DOHH2 (cell line): Measurements from ENCODE around the gene ENTPD2.

Experiments used
- H3F3A ChIP-seq: fragments of 200-600 bp; sonication (generic), shearing (Covaris generic); 2 replicates; pipeline ENCODE4 v1.6.0; 2016; ENCODE audit warnings: antibody characterized with exemption, mild to moderate bottlenecking; ENCODE audit not compliant: control insufficient read depth, insufficient read depth
- H3K27ac ChIP-seq: fragments of 200-600 bp; sonication (generic); 2 replicates; pipeline ENCODE4 v1.5.1; 2014; ENCODE audit warnings: low read depth, mild to moderate bottlenecking, low read length, moderate library complexity
- H3K27me3 ChIP-seq: fragments of 200-600 bp; sonication (generic); 2 replicates; pipeline ENCODE4 v1.6.1; 2014; ENCODE audit warnings: mild to moderate bottlenecking, low read length, mixed read lengths; ENCODE audit not compliant: control insufficient read depth
- H3K36me3 ChIP-seq: fragments of 200-600 bp; sonication (generic); 2 replicates; pipeline ENCODE4 v1.6.1; 2014; ENCODE audit warnings: mild to moderate bottlenecking, low read length, moderate library complexity, mixed read lengths; ENCODE audit not compliant: control insufficient read depth
- H3K4me1 ChIP-seq: fragments of 200-600 bp; sonication (generic); 2 replicates; pipeline ENCODE4 v1.6.1; 2014; ENCODE audit warnings: mild to moderate bottlenecking, low read length, mixed read lengths; ENCODE audit not compliant: control insufficient read depth
- H3K4me2 ChIP-seq: fragments of 200-600 bp; sonication (generic); 2 replicates; pipeline ENCODE4 v1.6.0; 2014; ENCODE audit warnings: mild to moderate bottlenecking, low read length, moderate library complexity
- H3K4me3 ChIP-seq: fragments of 200-600 bp; sonication (generic); 2 replicates; pipeline ENCODE4 v1.5.1; 2014; ENCODE audit warnings: mild to moderate bottlenecking, low read length, mixed read lengths
- H3K79me2 ChIP-seq: fragments of 200-600 bp; sonication (generic); 2 replicates; pipeline ENCODE4 v1.6.1; 2014; ENCODE audit warnings: mild to moderate bottlenecking, low read length, mixed read lengths; ENCODE audit not compliant: control insufficient read depth
- H3K9me2 ChIP-seq: fragments of 200-600 bp; sonication (generic); replicated peaks from 2 replicates; pipeline ENCODE4 v1.6.1; 2014; ENCODE audit warnings: mild to moderate bottlenecking, low read length, mixed read lengths; ENCODE audit not compliant: control insufficient read depth
- H3K9me3 ChIP-seq: fragments of 200-600 bp; sonication (generic); 2 replicates; pipeline ENCODE4 v1.6.1; 2014; ENCODE audit warnings: antibody characterized with exemption, low read length, mixed read lengths; ENCODE audit not compliant: control insufficient read depth, insufficient read depth
- H4K20me1 ChIP-seq: fragments of 200-600 bp; sonication (generic); 2 replicates; pipeline ENCODE4 v1.6.0; 2014; ENCODE audit warnings: low read depth, mild to moderate bottlenecking, antibody characterized with exemption, low read length, moderate library complexity; ENCODE audit not compliant: control insufficient read depth, insufficient read depth
- EZH2phosphoT487 ChIP-seq: fragments of 200-600 bp; sonication (generic); IDR thresholded peaks from 2 replicates; pipeline ENCODE4 v1.6.1; 2017; ENCODE audit warnings: borderline replicate concordance, mild to moderate bottlenecking, antibody characterized with exemption, low read length, moderate library complexity, mixed read lengths
- TF ChIP-seq, protein P1 (sequence below): fragments of 200-600 bp; sonication (generic); IDR thresholded peaks from one replicate; pipeline ENCODE4 v1.5.1; 2014; ENCODE audit warnings: antibody characterized with exemption, mild to moderate bottlenecking, low read depth, low read length; ENCODE audit not compliant: poor library complexity, severe bottlenecking

Gene ENTPD2

DNA sequence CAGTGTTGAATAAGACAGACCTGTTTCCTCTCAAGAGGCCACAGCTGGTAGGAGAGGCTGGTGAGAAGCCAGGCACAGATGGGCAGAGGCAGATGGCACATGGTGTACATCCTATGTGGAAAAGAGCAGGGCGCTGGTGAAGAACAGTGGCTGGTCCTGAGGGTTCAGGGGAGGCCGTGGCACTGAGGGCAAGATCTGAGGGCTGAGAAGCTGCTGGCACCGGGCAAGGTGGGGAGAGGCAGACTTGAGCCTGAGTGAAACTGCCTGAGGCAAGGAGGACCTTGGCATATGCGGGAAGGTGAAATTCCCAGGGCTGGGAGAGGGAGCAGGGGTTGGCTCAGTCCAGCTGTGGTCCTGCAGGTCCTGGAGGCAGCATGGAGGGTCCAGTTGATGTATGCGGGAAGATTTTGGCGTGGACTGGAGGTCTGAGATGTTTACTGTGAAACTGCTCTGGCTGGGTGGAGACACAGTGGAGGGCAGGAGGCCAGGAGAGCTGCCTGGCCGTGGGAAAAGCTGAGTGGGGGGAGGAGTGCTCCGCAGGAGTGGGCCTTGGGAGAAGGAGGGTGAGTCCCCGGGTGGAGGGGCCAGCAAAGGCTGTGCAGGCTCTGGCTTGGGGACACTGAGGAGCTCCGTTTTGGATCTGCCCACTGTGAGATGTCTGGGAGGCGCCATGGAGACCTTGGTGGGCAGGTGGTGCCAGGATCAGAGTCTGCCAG lies 35.5 kb upstream of the ENTPD2 start:
- H3K79me2 ChIP-seq = peaks cover 17% of the 10 kb centered on the region
- H3K4me3 ChIP-seq = no peak overlapping the region
- no peak overlapping the region for H3K27ac ChIP-seq
- peaks cover 23% of the 10 kb centered on the region for H3K36me3 ChIP-seq
- TF ChIP-seq, protein P1, sequence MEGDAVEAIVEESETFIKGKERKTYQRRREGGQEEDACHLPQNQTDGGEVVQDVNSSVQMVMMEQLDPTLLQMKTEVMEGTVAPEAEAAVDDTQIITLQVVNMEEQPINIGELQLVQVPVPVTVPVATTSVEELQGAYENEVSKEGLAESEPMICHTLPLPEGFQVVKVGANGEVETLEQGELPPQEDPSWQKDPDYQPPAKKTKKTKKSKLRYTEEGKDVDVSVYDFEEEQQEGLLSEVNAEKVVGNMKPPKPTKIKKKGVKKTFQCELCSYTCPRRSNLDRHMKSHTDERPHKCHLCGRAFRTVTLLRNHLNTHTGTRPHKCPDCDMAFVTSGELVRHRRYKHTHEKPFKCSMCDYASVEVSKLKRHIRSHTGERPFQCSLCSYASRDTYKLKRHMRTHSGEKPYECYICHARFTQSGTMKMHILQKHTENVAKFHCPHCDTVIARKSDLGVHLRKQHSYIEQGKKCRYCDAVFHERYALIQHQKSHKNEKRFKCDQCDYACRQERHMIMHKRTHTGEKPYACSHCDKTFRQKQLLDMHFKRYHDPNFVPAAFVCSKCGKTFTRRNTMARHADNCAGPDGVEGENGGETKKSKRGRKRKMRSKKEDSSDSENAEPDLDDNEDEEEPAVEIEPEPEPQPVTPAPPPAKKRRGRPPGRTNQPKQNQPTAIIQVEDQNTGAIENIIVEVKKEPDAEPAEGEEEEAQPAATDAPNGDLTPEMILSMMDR = no peak
- TF ChIP-seq EZH2phosphoT487 = no peak
- H3K4me2 ChIP-seq = peak overlapping the region; percentile 18; the same call in 1 of the 2 replicates
- no peaks in the 10 kb centered on the region for H3K9me2 ChIP-seq
- peaks cover 22% of the 10 kb centered on the region for H3K4me1 ChIP-seq
- H4K20me1 ChIP-seq = no peaks in the 10 kb centered on the region
- peaks cover 3% of the 10 kb centered on the region; the same call in 1 of the 2 replicates for H3F3A ChIP-seq
- no peaks in the 10 kb centered on the region for H3K9me3 ChIP-seq
- H3K27me3 ChIP-seq = no peaks in the 10 kb centered on the region

GRCh38 chr9:137088121-137088520 lies 34.3 kb upstream of the ENTPD2 start:
- peak overlapping the region; percentile 93 for H3K4me3 ChIP-seq

DNA sequence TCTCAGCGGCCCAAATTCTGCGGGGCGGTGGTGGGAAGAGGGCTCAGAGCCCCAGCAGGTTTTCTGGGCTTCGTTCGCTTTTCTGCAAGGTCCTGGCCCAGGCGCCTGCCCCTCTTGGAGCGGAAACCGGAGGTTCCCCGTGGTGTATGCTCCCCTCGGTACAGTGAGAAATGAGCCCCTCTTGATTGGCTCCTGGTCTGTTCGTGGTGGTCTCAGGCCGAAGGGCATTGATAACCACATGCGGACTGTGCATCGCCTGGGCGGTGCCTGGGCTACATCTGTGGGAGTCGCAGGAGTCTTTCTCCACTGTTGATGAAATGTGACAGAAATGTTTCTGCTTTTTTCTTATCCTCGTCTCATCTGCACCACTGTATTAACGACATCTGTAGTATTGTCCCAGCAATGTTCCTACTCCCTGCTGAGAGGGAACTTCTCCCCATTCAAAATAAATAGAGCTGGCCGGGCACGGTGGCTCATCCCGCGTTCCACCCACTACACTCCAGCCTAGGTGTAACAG lies 33.6 kb upstream of the ENTPD2 start:
- Histone ChIP-seq H3K27me3 (no peaks in the 10 kb centered on the region), H3K9me2 (no peaks in the 10 kb centered on the region), H3K36me3 (peaks cover 25% of the 10 kb centered on the region), H4K20me1 (no peaks in the 10 kb centered on the region), H3K4me2 (peak overlapping the region; percentile 97), H3K79me2 (peaks cover 17% of the 10 kb centered on the region), H3K9me3 (no peaks in the 10 kb centered on the region), H3K27ac (peak overlapping the region; percentile 58), H3K4me1 (peaks cover 22% of the 10 kb centered on the region), H3F3A (peaks cover 3% of the 10 kb centered on the region; the same call in 1 of the 2 replicates), H3K4me3 (peak overlapping the region; percentile 93)
- TF ChIP-seq EZH2phosphoT487 = no peak
- TF ChIP-seq, protein P1 = no peak

More at GRCh38 chr9:137088121-137088520, 34.3 kb upstream of the ENTPD2 start:
- H3K27me3 ChIP-seq = no peaks in the 10 kb centered on the region
- no peak for TF ChIP-seq EZH2phosphoT487
- TF ChIP-seq, protein P1 = no peak
- H3K36me3 ChIP-seq = peaks cover 25% of the 10 kb centered on the region
- peaks cover 22% of the 10 kb centered on the region for H3K4me1 ChIP-seq
- peaks cover 17% of the 10 kb centered on the region for H3K79me2 ChIP-seq
- no peaks in the 10 kb centered on the region for H4K20me1 ChIP-seq
- peaks cover 3% of the 10 kb centered on the region; the same call in 1 of the 2 replicates for H3F3A ChIP-seq
- H3K4me2 ChIP-seq = peak overlapping the region; percentile 97
- no peaks in the 10 kb centered on the region for H3K9me2 ChIP-seq
- H3K9me3 ChIP-seq = no peaks in the 10 kb centered on the region
- no peak overlapping the region for H3K27ac ChIP-seq
